GM18873 (cell line): Measurements from ENCODE around the gene NMRAL1.

Experiments
- ATAC-seq: cut with Tn5 transposase; IDR thresholded peaks from one replicate; pipeline ENCODE4 v1.9.1; 2021; ENCODE audit warnings: mild to moderate bottlenecking, moderate library complexity, moderate number of reproducible peaks; ENCODE audit not compliant: unreplicated experiment, low FRiP score

NMRAL1 gene

DNA sequence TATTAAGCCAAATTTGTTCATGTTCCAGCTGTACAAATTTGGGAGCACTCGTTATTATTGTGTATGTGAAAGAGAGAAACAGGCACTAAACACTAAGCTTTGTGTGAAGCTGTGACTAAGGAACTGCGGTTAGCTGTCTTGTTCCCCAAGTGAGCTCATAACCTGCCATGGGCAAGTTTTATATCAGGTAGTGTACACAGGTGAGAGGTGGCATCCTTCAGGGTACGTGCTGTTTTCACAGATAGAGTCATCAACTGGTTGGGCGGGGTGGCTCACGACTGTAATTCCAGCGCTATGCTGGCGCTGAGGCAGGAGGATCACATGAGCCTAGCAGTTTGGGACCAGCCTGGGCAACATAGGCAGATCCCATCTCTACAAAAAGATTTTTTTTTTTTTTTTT is 45.9 kb downstream of the NMRAL1 start:
- no peak for ATAC-seq

DNA sequence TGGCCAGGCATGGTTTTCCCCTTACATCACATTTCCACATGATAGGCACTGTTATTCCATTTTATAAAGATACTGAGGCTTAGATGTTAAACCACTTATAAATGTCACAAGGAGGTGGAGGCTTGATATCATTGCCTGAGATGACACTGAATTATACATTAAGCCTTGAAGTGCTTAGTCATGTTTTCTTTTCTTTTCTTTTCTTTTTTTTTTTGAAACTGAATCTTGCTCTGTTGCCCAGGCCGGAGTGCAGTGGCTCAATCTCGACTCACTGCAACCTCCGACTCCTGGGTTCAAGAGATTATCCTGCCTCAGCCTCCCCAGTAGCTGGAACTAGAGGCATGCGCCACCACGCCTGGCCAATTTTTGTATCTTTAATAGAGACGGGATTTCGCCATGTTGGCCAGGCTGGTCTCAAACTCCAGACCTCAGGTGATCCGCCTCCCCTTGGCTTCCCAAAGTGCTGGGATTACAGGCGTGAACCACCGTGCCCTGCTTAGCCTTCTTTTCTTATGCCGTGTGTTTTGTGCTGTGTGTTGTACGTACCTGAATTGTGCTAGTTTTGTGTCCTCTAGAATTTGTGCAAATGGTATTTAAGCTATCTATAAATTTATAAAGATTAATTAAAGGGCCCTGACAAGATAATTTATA is 47.6 kb downstream of the NMRAL1 start:
- ATAC-seq, result no peak

DNA sequence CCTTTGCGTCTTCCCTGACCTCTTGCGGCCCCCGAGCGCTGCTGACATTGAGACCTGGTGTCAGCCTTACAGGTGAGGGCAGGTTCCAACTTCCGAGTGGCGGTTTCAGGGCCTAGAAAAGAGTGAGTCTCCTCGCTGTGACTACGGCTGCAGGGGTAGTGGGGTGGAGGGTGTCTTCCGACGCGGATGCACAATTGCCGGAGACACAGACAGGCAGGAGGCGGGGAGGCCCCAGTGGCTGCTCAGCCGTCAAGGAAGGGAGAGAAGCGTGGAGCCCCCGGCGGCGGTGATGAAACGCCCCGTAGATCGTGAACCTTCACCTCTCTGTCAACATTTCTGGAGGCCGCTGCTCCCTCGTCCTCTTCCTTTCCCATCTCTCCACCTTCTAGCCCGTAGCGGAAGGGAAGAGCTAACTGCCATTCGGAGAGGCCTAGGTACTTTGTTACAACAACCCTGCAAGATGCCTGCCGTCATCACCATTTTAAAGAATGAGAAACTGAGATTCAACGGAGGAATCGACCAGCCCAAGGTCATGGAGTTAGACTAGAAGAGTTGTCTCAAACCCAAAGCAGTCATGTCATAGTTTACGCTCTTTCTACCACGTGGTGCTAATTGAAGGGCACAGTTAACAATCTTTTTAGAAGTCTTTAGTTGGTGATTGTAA is 48.3 kb downstream of the NMRAL1 start:
- peak; percentile 28 for ATAC-seq

- ATAC-seq, result peak; percentile 78
Measured at GRCh38 chr16:4425378-4426020, 48.9 kb downstream of the NMRAL1 start, which contains the start of gene DNAJA3. TSS of gene DNAJA3 (plus strand) at chr16:4425868. CDS start at chr16:4425882, 14 bp downstream.

DNA sequence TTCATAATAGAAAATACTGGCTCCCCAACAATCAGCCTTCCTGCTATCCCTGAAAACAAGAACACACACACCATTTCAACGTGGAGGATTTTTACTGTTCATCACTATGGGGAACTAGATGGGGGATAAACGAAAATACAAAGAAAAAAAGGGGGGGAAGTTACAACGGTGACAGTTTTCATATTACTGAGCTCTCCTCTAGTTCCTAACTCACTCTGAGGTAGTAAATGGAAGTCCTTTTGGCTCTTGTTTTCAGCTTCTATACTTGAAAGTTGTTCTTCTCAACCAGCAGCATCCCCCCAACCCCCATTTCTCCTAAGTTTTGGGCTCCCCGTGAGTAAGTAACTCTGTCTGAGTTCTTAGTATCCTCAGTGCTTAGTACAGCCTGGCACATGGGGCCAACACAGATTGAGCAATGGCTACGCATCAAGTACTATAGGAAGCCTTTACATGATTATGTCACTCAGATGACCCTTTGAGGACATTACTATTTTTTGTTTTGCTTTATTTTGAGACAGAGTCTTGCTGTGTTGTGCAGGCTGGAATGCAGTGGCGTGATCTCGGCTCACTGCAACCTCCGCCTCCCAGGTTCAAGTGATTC is 53.8 kb downstream of the NMRAL1 start:
- ATAC-seq, result no peak

- ATAC-seq, result no peak
Measured at GRCh38 chr16:4419402-4419959, 54.9 kb downstream of the NMRAL1 start.

DNA sequence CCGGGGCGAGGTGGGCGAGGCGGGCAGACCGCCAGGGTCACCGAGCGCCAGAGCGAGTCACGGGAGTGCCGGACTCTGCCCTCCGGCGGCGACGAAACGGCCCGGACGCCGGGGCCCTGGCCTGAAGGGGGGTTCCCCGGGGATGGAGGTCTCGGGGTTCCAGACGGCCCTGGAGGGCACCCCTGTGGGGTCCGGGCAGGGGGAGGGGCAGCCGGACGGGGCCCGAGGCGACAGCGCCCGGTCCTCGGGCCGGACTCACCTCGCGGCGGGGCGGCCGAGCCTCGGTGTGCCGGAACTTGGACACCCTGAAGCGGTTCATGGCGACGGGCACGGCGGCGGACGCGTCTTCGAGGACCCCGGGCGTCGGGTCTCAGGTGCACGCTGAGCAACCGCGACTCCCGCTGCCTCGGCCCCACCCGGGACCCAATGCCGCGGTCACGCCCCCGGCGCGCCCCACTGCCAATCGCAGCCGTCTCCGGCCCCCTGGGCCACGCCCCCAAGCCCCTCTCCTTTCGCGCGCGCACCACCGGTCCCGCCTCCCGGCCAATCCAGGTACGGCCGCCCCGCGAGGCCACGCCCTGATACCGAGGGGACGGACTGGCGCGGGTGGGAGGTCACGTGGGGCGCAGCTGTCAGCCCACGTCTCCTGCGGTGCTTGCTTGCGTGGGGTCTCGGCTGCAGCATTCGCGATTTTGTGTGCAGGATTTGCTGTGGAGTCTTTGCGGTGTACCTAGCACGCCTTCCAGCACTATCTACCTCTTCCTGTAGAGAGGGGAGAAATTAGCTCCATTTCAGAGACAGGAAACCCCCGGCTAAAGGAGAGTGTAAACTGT is 58.0 kb downstream of the NMRAL1 start, which contains the start of gene CORO7:
Gene CORO7 (minus strand): TSS at position 397 of the 833 bp plus-strand sequence. CDS start 78 bp downstream, at position 319.
- peak; percentile 46 for ATAC-seq

- no peak for ATAC-seq
Measured at GRCh38 chr16:4415538-4416199, 58.8 kb downstream of the NMRAL1 start.

DNA sequence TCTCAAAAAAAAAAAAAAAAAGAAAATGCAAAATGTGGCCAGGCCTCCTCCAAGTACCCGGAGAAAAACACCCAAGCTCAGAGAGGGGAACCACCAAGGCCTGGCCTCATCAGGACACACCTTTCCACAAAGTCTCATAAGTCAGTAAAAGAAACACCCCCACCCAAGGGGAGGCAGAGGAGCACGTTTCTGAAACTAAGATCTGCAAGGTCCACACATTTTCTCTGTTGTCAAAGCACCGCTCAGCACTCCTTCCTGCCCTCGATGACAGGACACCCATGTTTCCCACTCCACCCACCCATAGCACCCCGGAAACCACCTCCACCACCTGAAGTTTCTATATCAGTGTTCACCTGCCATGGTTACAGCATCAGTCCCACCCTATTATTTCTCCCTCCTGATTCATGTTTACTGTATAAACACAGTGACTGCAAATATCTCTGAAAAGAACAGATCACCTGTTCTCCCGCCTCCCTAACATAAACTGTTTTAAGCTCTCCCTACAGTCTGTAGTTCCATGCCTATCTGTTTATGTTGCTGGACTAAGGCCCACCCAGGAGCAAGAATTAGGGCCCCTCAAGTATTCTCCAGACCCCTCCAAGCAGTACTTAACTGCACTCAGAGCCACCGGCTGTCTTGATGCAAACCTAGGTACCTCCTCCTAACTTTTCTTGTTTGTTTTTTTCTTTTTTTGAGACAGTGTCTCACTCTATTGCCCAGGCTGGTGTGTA is 60.1 kb downstream of the NMRAL1 start:
- peak; percentile 71 for ATAC-seq

DNA sequence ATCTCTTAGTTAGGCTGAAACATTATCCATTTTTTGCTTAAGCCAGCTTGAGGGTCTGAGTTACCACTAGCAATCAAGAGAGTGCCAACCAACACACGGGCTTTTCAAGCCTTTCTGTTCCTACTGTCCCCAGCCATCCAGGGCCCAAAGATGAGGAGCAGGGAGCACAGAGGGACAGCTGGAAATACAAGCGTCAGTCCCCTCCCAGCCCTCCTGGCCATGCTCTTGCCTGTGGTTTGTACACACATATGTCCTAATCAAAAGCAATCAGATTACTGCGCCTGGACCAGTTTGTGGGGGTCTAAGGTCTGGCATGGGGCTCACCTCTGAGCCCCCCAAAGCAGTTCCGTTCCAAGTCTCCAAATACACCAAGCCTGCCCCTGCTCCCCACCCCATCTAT is 61.6 kb downstream of the NMRAL1 start:
- ATAC-seq, result no peak

- ATAC-seq, result no peak
Measured at GRCh38 chr16:4412159-4412558, 62.3 kb downstream of the NMRAL1 start.
